Skin epidermis (tissue), 12 donors: ENCODE measurements around the gene PCSK9.
"Not testable (repeated sequence)": the region's sequence is repeated elsewhere in the genome, so short reads cannot be mapped to it uniquely, and the experiment has no call there.

Experiments used
- H3K27ac ChIP-seq, 21 experiments: fragments of 200-600 bp; sonication (generic) in 11 of 21; one replicate each; pipeline ENCODE4 v1.5.0; 2020; ENCODE audit warnings: mild to moderate bottlenecking in 3 of 21, inconsistent platforms in 2 of 21, moderate library complexity in 2 of 21
- H3K4me3 ChIP-seq, 7 experiments: fragments of 200-600 bp; sonication (generic) in 2 of 7; one replicate each; pipeline ENCODE4 v1.5.0; 2020; ENCODE audit warnings: inconsistent platforms in 2 of 7, mild to moderate bottlenecking in 2 of 7, moderate library complexity in 1 of 7

Gene PCSK9

DNA sequence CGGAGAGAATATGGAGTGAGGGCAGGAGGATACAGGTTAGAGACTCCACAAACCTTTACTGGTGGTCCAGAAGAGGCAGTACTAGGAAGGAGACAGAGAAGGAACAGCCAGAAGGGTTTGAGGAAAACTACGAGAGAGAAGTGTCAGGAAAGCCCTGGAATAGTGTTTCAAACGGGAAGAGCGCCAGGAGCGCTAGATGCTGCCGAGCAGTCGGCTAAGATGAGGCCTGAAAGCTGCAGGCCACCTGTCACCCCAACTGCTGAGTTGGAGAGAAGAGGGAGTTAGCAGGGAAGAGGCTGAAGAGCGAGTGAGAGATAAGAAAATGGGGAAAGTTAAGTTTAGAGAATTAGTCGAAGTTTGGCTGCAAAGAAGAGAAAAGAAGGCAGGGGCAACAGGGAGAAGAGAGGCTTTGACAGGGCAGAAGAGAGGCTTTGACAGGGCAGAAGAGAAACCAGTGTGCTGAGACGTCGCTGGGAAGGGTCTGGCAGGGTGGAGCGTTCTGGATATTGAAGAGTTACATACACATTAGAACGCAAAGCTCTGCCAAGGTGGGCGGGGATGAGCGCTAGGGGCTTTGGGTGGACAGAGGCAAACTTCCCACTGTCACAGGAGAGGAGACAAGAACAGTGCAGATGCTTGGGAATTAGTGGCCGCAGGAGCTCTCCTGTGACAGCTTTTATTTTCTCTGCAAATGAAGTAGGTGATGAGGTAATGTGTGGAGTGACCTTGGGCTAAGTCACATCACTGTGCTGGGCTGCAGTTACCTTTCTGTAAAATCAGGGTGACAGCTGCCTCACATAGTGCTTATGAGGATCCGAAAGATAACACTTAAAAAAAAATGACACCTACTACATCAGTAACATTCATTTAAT, 31.2 kb downstream of the PCSK9 start:
- Histone ChIP-seq H3K27ac (no peak overlapping the region), H3K4me3 (no peak overlapping the region)

GRCh38 chr1:55071477-55071876, 32.1 kb downstream of the PCSK9 start:
- no peak overlapping the region for H3K27ac ChIP-seq
- H3K4me3 ChIP-seq = no peak overlapping the region

DNA sequence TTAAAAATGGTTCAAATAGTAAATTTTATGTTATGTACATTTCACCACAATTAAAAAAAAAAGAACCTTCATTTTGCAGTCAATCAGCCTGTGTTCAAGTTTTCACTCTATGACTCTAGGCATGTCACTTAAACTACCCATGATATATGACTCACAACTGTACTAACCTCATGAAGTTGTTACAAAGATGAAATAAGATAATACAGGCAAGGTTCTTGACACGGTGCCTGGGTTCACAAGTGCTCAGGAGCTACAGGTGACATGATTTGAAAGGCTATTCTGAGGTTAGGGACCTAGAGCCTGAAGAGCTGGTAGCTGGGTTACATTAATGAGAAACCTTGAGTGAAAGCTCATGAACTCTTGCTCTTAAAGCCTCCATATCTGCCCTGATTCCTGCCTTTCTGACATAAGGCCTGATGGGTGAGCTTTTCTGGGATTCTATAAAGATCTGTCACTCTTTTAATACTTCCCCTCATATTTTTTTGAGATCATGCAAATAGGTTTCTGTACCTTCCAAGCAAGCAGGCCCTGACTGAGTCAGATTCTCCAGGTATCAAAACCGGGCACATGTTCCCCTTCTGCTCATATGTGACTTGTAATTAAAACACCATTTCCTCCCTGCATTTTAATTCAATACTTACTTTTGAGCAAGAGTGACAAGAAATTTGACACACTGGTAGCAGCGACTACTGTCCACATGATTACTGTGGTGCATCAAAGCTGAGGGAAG, 34.0 kb downstream of the PCSK9 start:
- H3K27ac ChIP-seq = no peak overlapping the region
- no peak overlapping the region for H3K4me3 ChIP-seq

DNA sequence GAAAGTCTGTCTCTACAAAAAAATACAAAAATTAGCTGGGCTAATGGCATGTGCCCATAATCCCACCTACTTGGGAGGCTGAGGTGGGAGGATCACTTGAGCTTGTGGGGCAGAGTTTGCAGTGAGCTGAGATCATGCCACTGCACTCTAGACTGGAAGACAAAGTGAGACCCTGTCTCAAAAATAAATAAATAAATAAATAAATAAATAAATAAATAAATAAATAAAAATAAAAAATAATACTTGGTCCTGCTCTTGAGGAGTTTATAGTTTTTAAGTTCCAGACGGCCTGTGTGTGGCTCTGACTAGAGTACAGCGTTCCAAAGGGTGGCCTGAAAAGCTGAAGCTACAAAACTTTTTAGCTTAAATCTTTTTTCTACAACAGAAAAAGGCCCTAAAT, 35.1 kb downstream of the PCSK9 start:
- H3K4me3 ChIP-seq = no peak overlapping the region
- H3K27ac ChIP-seq = no peak overlapping the region

- H3K4me3 ChIP-seq = no peak overlapping the region
- no peak overlapping the region for H3K27ac ChIP-seq
Observed at GRCh38 chr1:55076356-55076755, 37.0 kb downstream of the PCSK9 start.

DNA sequence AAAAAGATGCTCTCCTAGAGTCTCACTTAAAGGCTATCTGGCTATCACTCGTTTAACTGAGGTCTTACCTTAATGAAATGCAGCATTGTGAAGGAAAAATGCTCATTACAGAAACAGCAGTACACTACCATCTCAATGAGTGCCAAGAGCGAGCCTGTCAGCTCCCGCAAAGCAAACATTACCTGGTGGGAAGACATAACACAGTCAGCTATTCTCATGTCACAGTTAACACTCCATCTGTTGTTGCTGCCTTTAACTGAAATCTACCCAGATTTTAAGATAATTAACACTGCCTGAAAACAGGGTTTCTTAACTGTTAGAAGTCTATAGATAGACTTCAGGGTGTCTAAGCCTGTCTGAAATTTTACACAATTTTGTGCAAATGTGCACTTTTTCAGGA, 39.1 kb downstream of the PCSK9 start:
- Histone ChIP-seq H3K27ac (no peak overlapping the region), H3K4me3 (no peak overlapping the region)

DNA sequence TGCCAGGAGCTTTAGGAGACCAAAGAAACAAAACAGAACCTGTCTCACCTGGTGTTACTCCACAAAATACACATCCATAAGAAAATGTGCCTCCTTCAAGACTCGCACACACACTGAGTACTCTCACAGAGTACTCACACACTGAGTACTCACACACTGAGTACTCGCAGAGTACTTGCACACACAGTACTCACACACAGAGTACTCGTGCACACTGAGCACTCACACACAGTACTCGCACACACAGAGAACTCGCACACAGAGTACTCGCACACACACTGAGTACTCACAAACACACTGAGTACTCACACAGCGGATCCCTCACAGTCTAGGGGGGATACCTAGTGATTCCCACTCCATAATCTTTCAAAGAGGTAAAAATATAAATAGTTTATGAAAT, 40.3 kb downstream of the PCSK9 start:
- no peak overlapping the region for H3K27ac ChIP-seq
- no peak overlapping the region for H3K4me3 ChIP-seq

DNA sequence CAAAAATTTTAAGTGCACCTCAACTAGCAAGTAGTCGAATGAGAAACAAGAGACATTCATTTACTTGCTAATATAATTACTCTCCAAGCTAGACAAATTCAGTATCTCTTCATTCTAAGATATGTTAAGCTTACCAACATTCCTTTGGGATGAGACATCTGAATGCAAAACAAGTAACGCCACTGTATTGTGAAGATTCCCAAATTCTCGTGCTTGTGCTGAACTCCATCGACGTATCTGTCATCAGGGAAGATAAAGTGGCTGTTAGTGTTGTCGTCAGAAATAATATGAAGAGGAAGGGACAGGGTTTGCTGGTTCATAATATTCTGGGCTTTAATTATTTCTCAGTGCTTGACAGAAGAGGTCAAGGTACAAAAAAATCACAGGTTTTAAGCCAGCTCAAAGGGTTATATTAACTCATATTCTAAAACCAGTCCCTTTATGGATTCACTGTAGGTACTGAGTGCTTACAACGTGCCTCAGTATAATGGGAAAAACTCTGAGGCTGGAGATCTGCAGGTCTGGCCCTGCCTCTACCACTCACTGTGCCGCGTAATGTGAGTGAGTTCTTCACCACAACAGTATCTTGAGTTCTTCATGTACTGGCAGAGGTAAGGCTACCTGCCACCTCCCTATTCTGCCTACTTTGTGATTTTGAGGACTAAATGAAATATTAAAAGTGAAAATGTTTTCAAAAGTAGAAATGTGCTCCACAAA, 42.0 kb downstream of the PCSK9 start:
- H3K4me3 ChIP-seq = no peak overlapping the region
- H3K27ac ChIP-seq = no peak overlapping the region

DNA sequence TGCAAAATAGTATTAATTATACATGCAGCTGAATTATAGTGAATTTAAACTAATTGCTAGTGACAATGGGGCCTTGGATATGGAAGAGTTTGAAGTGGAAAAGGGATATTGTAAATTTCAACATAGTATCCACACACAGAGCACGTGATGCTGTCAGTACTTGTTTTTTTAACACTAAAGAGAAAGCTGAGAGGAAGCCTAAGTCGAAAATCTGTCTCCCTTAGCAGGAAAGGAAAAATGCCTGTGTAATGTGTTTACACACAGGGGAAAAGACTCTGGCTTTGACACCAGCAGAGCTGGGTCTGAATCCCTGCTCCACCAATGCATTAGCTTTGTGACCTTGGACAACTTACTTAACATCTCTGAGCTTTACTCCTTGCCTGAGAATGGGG, 42.6 kb downstream of the PCSK9 start:
- Histone ChIP-seq H3K4me3 (no peak overlapping the region), H3K27ac (no peak overlapping the region)

DNA sequence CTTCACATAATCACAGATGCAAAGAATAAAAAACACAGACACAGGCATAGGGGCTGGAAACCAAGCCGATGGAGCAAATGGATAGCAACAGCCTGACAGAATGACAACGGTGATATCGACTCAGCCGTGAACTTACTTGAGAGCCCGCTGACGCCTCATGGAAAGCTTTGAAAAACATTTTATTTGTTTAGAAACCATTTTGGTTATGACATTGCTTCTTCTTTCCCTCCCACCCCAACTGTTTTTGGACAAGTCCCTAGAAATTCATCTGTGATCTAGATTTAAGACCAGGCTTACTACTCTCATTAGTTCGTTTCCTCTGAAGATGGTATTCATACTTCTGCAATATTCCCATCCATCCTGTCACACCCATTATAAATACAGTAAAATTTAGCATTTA, 44.9 kb downstream of the PCSK9 start:
- no peak overlapping the region for H3K27ac ChIP-seq
- H3K4me3 ChIP-seq = no peak overlapping the region

GRCh38 chr1:55087439-55087838, 48.1 kb downstream of the PCSK9 start:
- H3K27ac ChIP-seq = no peak overlapping the region
- no peak overlapping the region for H3K4me3 ChIP-seq

GRCh38 chr1:55088413-55088812, 49.1 kb downstream of the PCSK9 start:
- no peak overlapping the region for H3K27ac ChIP-seq

GRCh38 chr1:55089683-55090082, 50.3 kb downstream of the PCSK9 start:
- no peak overlapping the region for H3K4me3 ChIP-seq
- H3K27ac ChIP-seq = no peak overlapping the region

More at GRCh38 chr1:55088413-55088812, 49.1 kb downstream of the PCSK9 start:
- no peak overlapping the region for H3K4me3 ChIP-seq

DNA sequence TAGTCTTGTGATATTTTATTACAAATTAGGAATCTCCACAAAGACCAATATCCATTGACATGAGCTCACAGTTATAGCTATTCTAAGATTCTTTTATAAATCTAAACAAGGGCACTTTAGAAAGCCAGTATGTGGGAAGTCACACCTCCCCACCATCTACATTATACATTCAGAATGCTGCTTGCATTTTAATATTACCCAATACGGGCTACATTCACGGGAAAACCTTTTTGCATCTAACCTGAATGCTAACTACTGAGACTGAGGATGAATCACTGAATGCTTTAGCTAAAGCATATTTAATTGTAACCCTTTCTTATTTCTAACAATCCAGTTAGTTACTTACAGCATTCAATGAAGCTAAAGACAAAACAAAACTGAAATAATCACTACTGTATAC, 53.1 kb downstream of the PCSK9 start:
- Histone ChIP-seq H3K27ac (no peak overlapping the region), H3K4me3 (no peak overlapping the region)

DNA sequence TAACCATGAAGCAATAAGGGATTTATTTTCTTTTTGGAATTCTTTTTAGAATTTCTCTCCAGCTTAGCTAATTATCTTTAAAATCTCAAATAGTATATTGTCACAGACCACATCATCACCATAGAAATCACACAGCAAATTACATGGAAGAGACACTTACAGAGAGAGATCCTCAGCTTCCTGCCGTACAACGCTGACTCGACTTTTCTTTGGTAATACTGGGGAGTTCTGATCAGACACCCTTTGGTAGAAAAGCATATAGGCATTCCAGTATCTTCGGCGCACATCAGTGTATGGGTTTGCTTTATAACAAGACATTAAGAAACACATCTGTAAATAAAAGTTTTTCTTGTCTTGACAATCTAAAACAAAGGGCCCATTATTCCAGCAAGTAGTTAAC, 55.7 kb downstream of the PCSK9 start:
- H3K27ac ChIP-seq = no peak overlapping the region
- no peak overlapping the region for H3K4me3 ChIP-seq

GRCh38 chr1:55103891-55104290, 64.5 kb downstream of the PCSK9 start:
- H3K27ac ChIP-seq = no peak overlapping the region

GRCh38 chr1:55107101-55107500, 67.8 kb downstream of the PCSK9 start:
- H3K4me3 ChIP-seq = no peak overlapping the region

More at GRCh38 chr1:55103891-55104290, 64.5 kb downstream of the PCSK9 start:
- H3K4me3 ChIP-seq = no peak overlapping the region

DNA sequence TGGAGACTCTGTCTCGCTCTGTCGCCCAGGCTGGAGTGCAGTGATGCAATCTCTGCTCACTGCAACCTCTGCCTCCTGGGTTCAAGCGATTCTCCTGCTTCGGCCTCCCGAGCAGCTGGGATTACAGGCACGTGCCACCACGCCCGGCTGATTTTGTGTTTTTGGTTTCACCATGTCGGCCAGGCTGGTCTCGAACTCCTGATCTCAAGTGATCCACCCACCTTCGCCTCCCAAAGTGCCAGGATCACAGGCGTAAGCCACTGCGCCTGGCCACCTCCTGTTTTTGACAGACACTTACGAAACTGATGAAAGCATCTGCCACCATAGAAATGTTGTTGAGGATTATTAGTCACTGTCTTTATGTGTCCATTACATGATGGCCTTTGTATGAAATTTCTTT, 69.7 kb downstream of the PCSK9 start:
- H3K4me3 ChIP-seq, H3K27ac ChIP-seq: not testable (repeated sequence)

More at GRCh38 chr1:55107101-55107500, 67.8 kb downstream of the PCSK9 start:
- no peak overlapping the region for H3K27ac ChIP-seq
